ENCODE measurements around the gene ZNF423.

ZNF423 gene

GRCh38 chr16:49647673-49648072 lies 208.2 kb downstream of the ZNF423 start:
- FAIRE-seq (no peak), DNase-seq (ENCODE audit: insufficient read length, low spot score) (no peak)
- no peak for TF ChIP-seq CTCF (IDR thresholded peaks at IDR 0.05; ENCODE audit: insufficient read depth, missing control alignments)

GRCh38 chr16:49645263-49645662 lies 210.6 kb downstream of the ZNF423 start:
- no peak for FAIRE-seq
- DNase-seq (ENCODE audit: insufficient read length, low spot score), result no peak

GRCh38 chr16:49644145-49644463 lies 211.8 kb downstream of the ZNF423 start:
- FAIRE-seq, result no peak
- no peak for DNase-seq (ENCODE audit: insufficient read length, low spot score)
- peak; percentile 20 for TF ChIP-seq CTCF (IDR thresholded peaks at IDR 0.05; ENCODE audit: insufficient read depth, missing control alignments)

More at GRCh38 chr16:49645263-49645662, 210.6 kb downstream of the ZNF423 start:
- TF ChIP-seq CTCF (IDR thresholded peaks at IDR 0.05; ENCODE audit: insufficient read depth, missing control alignments), result no peak

DNA sequence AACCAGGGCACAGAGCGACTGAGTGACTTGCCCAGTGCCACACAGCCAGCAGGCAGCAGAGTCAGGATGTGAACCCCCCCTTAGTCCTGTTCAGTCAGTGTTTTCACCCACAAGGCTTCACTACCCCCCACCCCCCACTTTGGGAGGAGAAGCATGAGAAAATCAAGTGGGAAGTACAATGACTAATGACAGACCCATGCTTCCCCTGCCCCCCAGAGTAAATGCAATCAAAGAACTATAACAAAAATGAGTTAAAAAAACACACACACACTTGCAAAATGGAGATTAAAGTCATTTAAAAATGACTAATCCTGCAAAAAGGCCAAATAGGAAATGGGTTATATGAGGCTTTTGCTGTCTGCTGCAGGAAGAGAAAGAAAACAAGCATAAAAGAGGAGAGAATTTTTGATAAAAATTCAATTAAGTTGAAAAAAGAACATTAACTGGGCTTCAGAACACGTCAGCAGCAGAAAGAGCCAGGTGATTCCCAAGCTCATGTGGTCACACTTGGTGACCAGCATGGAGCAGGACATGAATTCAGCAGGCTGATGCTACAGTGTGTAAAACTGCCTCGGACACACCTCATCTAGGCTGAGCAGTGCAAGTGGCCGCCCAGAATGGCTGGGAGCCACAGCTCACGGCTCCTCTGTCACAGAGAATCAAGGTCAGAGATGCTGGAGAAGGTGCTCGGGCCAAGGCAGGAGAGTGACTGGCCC lies 212.3 kb downstream of the ZNF423 start:
- no peak for TF ChIP-seq CTCF (IDR thresholded peaks at IDR 0.05; ENCODE audit: insufficient read depth, missing control alignments)
- FAIRE-seq (no peak), DNase-seq (ENCODE audit: insufficient read length, low spot score) (no peak)

DNA sequence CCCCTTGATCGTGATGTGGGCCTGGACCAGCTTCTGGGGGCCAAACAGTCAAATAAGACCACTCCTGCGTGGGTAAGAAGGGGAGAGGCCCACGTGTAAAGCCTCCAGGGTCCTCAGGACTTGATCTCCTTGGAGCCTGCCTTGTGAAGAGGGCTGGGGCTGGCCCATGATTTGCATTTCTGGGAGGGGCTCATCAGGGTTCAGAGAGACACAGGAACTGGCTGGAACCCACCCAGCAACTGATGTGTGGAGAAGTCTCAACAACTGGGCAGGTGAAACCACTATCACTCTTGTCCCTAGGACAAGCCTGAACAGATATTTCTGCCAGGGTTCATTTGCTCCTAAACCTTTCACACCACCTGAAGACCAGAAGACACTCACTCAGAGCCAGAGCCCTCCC lies 214.7 kb downstream of the ZNF423 start:
- FAIRE-seq (no peak), DNase-seq (ENCODE audit: insufficient read length, low spot score) (no peak)
- no peak for TF ChIP-seq CTCF (IDR thresholded peaks at IDR 0.05; ENCODE audit: insufficient read depth, missing control alignments)

DNA sequence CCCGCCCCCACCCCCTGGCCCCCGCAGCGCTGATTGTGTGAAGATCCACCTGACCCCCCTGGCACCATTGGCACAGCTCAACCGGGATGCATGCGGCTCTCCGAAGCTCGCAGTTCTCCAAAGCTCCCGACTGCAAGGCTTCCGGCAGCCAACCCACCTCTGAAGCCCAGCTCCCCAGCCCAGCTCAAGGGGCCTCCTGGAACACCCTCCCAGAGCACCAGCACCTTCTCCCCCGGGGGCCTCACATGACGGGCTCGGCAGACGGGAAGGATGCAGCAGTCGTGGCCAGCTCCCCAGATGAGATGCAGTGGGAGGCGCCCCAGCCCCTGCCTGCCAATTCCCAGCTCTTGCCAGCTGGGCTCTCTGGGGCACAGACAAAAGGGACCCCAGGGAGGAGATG lies 215.3 kb downstream of the ZNF423 start:
- FAIRE-seq, result no peak
- no peak for DNase-seq (ENCODE audit: insufficient read length, low spot score)

More for the DNA sequence above, 215.3 kb downstream of the ZNF423 start:
- TF ChIP-seq CTCF (IDR thresholded peaks at IDR 0.05; ENCODE audit: insufficient read depth, missing control alignments), result no peak
